Pancreas (tissue), 10 donors: ENCODE measurements around the gene SGMS1. TPM values are rescaled to one million over a fixed set of nuclear protein-coding genes. Genes with fewer than 3 reads are reported as not detected.

Source experiments
- ATAC-seq, 4 donors: fragments of 200-7000 bp; cut with Tn5 transposase; one replicate each; pipeline versions ENCODE4 v1.8.0 to v1.9.1; 2020; ENCODE audit warnings: mild to moderate bottlenecking in 4 of 4, moderate library complexity in 4 of 4
- DNase-seq, 6 donors: peaks; one replicate each; pipeline ENCODE4 v3.0.0-alpha.2; 2020
- FAIRE-seq: peaks from 2 replicates; lab custom pipeline; 2012; peaks lifted over from hg19 to GRCh38; lab: Jason Lieb, UNC
- H3K27ac ChIP-seq, 4 donors: fragments of 200-600 bp; sonication (generic); 1 replicate in 3 of 4; 2 replicates in 1 of 4; pipeline versions ENCODE4 v1.5.0 to v1.8.0; 2020
- H3K27me3 ChIP-seq, 4 donors: fragments of 200-600 bp; one replicate each; pipeline ENCODE4 v1.8.0; 2021
- H3K36me3 ChIP-seq, 3 donors: fragments of 200-600 bp; sonication (generic) in 1 of 3; one replicate each; pipeline versions ENCODE4 v1.5.0 to v1.8.0; 2020 to 2021
- H3K4me1 ChIP-seq, 3 donors: fragments of 200-600 bp; one replicate each; pipeline ENCODE4 v1.8.0; 2021
- H3K4me3 ChIP-seq, 4 donors: fragments of 200-600 bp; sonication (generic) in 2 of 4; one replicate each; pipeline versions ENCODE4 v1.5.0 to v1.8.0; 2020 to 2021
- H3K9me3 ChIP-seq, 4 donors: fragments of 200-600 bp; one replicate each; pipeline ENCODE4 v1.8.0; 2021
- CTCF ChIP-seq, 4 donors: fragments of 200-600 bp; sonication (generic) in 3 of 4; IDR thresholded peaks; one replicate each; pipeline versions ENCODE4 v1.5.0 to v1.8.0; 2021; ENCODE audit warnings: antibody characterized with exemption in 4 of 4
- WGBS, 2 donors: extraction: QIAGEN DNeasy Blood & Tissue Kit; methylation state at CpG; one replicate each; pipeline ENCODE4 v1.1.7; 2013; 5-methylcytosine and 5-hydroxymethylcytosine counted together
- intact Hi-C, 3 donors: fragments of 100-400 bp; cut with DNase I; formaldehyde crosslinking; loops; one replicate each; pipeline versions ENCODE4 v1.11.1 to v1.14.2; 2022
- polyA plus RNA-seq, 2 donors: library from polyadenylated mRNA; stranded (reverse); fragments of 200-250 nt; gene quantifications; one replicate each; pipeline ENCODE4 v1.2.3, GENCODE V29; 2013
- total RNA-seq, 6 donors: library from RNA; stranded (reverse); fragmentation: NEBNext Ultra II Directional in 4 of 6; extraction: Animal tissue kit (Norgen Biotek cat#: 25700) in 4 of 6; gene quantifications; one replicate each; pipeline versions ENCODE4 v1.2.1 to v1.2.4, GENCODE V29; 2021 to 2023
- donor health status: healthy with polysubstance abuse.
- donor health status: DM: no; HTN: no; CAD: no; lungs with moderate emphysema.
- donor health status: DM: no; HTN: no; CAD: no.
- donor health status: control.
- donor health status: control.
- donor health status: Bipolar disorder and iron deficiency.
- donor health status: DM: yes; HTN: yes; CAD: no.
- donor health status: DM: no; HTN: no; CAD: no.
- donor health status: DM: no; HTN: no; CAD: no.
- donor health status: DM: yes; HTN: yes; CAD: no.

Gene SGMS1
- total and polyA plus RNA-seq, 8 donors = 4.8 to 21.6 (median 13.2) TPM

- FAIRE-seq = no peak
- Histone ChIP-seq H3K27me3 (no peaks in the 10 kb centered on the region), H3K4me1 (peaks cover 14 to 17% (median 16%) of the 10 kb centered on the region in 3 donors), H3K9me3 (no peaks in the 10 kb centered on the region), H3K36me3 (no peaks in the 10 kb centered on the region), H3K4me3 (no peak overlapping the region), H3K27ac (no peak overlapping the region)
- intact Hi-C loops = no loop called here
- no peak for ATAC-seq
- 7 to 11% methylated on average over 1 of the region's 1 CpG for WGBS, 2 donors
- TF ChIP-seq CTCF (IDR thresholded peaks at IDR 0.05) = no peak
- no peak for DNase-seq
These were observed 77.9 kb downstream of the SGMS1 start for GRCh38 chr10:50545846-50546245.

- Histone ChIP-seq H3K36me3 (no peaks in the 10 kb centered on the region), H3K4me1 (peaks cover 7 to 13% (median 8%) of the 10 kb centered on the region in 3 donors), H3K9me3 (no peaks in the 10 kb centered on the region), H3K27ac (no peak overlapping the region), H3K27me3 (no peaks in the 10 kb centered on the region), H3K4me3 (no peak overlapping the region)
- intact Hi-C loops = no loop called here
- DNase-seq (no peak), FAIRE-seq (no peak), ATAC-seq (no peak)
- TF ChIP-seq CTCF (IDR thresholded peaks at IDR 0.05) = no peak
- 90 to 93% methylated on average over 6 of the region's 6 CpGs for WGBS, 2 donors
These were observed 78.8 kb downstream of the SGMS1 start for GRCh38 chr10:50544857-50545429.

GRCh38 chr10:50544095-50544856, 79.5 kb downstream of the SGMS1 start:
- intact Hi-C loops = no loop called here
- Histone ChIP-seq H3K27me3 (no peaks in the 10 kb centered on the region), H3K4me3 (no peak overlapping the region), H3K27ac (no peak overlapping the region), H3K9me3 (no peaks in the 10 kb centered on the region), H3K36me3 (no peaks in the 10 kb centered on the region), H3K4me1 (peaks cover under 1 to 11% (median 6%) of the 10 kb centered on the region in 3 donors)
- FAIRE-seq (no peak), ATAC-seq (no peak), DNase-seq (no peak)
- TF ChIP-seq CTCF (IDR thresholded peaks at IDR 0.05) = no peak
- WGBS, 2 donors = 69 to 79% methylated on average over 3 of the region's 3 CpGs

- no peak overlapping the region for H3K4me3 ChIP-seq
- intact Hi-C loops = no loop called here
- ATAC-seq = no peak
- DNase-seq = no peak
- peaks cover 0 to 15% (median 6%) of the 10 kb centered on the region in 3 donors for H3K4me1 ChIP-seq
- H3K27me3 ChIP-seq = no peaks in the 10 kb centered on the region
- TF ChIP-seq CTCF (IDR thresholded peaks at IDR 0.05) = no peak
- H3K36me3 ChIP-seq = no peaks in the 10 kb centered on the region
- no peak for FAIRE-seq
- no peak overlapping the region for H3K27ac ChIP-seq
- no peaks in the 10 kb centered on the region for H3K9me3 ChIP-seq
These were observed 80.9 kb downstream of the SGMS1 start for GRCh38 chr10:50542871-50543270.

GRCh38 chr10:50541921-50542320, 81.8 kb downstream of the SGMS1 start:
- ATAC-seq = no peak
- no peak for DNase-seq

More at GRCh38 chr10:50541921-50542320, 81.8 kb downstream of the SGMS1 start:
- intact Hi-C loops = no loop called here
- no peak for TF ChIP-seq CTCF (IDR thresholded peaks at IDR 0.05)
- no peaks in the 10 kb centered on the region for H3K36me3 ChIP-seq
- FAIRE-seq = no peak
- H3K27ac ChIP-seq = no peak overlapping the region
- no peaks in the 10 kb centered on the region for H3K27me3 ChIP-seq
- no peak overlapping the region for H3K4me3 ChIP-seq
- H3K4me1 ChIP-seq = peaks cover 0 to 15% (median 6%) of the 10 kb centered on the region in 3 donors
- WGBS, 2 donors = 80 to 95% methylated on average over 4 of the region's 4 CpGs
- no peaks in the 10 kb centered on the region for H3K9me3 ChIP-seq
